ENCODE results near the gene KANSL1L. TPM values are rescaled to one million over a fixed set of nuclear protein-coding genes. Genes with fewer than 3 reads are reported as not detected.

The KANSL1L gene
- total and polyA plus RNA-seq, 10 of the 15 experiments (the other 5 are each of a cell fraction or from before 2014, with no cell fraction given): 1.2 to 9.5 (median 3.7) TPM

DNA sequence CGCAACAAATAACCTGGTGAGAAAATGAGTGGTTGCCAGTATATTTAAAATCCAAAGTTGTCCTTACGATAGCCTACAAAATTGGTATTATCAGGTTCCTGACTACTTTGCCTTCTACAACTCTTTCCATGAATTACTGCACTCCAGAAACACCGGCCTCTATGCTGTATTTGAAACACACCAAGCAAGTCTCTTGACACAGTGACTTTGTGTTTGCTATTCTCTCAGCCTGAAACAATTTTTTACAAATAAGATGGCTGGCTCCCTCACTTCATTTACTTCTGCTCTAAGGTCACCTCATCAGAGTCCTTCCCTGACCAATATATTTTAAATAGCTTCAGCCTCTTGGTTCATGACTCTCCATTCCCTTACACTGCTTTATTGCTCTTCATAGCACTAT is 12.2 kb downstream of the KANSL1L start (continued):
- TF ChIP-seq PAX8 (IDR thresholded peaks at IDR 0.05) (no peak), MEF2A (IDR thresholded peaks at IDR 0.05; ENCODE audit: insufficient read depth, low read depth, low read length) (no peak), TCF3 (IDR thresholded peaks at IDR 0.05; ENCODE audit: borderline replicate concordance, insufficient read depth, low read depth, low read length) (no peak), TBL1XR1 (IDR thresholded peaks at IDR 0.05; ENCODE audit: low read depth, low read length) (no peak)
- TF ChIP-seq, protein P1, sequence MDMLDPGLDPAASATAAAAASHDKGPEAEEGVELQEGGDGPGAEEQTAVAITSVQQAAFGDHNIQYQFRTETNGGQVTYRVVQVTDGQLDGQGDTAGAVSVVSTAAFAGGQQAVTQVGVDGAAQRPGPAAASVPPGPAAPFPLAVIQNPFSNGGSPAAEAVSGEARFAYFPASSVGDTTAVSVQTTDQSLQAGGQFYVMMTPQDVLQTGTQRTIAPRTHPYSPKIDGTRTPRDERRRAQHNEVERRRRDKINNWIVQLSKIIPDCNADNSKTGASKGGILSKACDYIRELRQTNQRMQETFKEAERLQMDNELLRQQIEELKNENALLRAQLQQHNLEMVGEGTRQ (IDR thresholded peaks at IDR 0.05; ENCODE audit: borderline replicate concordance, low read depth, low read length): no peak
- TF ChIP-seq, protein P2, sequence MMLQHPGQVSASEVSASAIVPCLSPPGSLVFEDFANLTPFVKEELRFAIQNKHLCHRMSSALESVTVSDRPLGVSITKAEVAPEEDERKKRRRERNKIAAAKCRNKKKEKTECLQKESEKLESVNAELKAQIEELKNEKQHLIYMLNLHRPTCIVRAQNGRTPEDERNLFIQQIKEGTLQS (IDR thresholded peaks at IDR 0.05; ENCODE audit: borderline replicate concordance, extremely low read depth, low read depth, low read length): no peak
- TF ChIP-seq, protein P3, sequence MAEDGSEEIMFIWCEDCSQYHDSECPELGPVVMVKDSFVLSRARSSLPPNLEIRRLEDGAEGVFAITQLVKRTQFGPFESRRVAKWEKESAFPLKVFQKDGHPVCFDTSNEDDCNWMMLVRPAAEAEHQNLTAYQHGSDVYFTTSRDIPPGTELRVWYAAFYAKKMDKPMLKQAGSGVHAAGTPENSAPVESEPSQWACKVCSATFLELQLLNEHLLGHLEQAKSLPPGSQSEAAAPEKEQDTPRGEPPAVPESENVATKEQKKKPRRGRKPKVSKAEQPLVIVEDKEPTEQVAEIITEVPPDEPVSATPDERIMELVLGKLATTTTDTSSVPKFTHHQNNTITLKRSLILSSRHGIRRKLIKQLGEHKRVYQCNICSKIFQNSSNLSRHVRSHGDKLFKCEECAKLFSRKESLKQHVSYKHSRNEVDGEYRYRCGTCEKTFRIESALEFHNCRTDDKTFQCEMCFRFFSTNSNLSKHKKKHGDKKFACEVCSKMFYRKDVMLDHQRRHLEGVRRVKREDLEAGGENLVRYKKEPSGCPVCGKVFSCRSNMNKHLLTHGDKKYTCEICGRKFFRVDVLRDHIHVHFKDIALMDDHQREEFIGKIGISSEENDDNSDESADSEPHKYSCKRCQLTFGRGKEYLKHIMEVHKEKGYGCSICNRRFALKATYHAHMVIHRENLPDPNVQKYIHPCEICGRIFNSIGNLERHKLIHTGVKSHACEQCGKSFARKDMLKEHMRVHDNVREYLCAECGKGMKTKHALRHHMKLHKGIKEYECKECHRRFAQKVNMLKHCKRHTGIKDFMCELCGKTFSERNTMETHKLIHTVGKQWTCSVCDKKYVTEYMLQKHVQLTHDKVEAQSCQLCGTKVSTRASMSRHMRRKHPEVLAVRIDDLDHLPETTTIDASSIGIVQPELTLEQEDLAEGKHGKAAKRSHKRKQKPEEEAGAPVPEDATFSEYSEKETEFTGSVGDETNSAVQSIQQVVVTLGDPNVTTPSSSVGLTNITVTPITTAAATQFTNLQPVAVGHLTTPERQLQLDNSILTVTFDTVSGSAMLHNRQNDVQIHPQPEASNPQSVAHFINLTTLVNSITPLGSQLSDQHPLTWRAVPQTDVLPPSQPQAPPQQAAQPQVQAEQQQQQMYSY (CRISPR knock-in tag; IDR thresholded peaks at IDR 0.05): no peak
